ENCODE data around the gene P2RY6. TPM values are rescaled to one million over a fixed set of nuclear protein-coding genes. Genes with fewer than 3 reads are reported as not detected.
"Not testable (repeated sequence)": the region's sequence is repeated elsewhere in the genome, so short reads cannot be mapped to it uniquely, and the experiment has no call there.

The P2RY6 gene
- not detected for total RNA-seq

GRCh38 chr11:73271936-73272679, at the start of gene P2RY6:
Gene P2RY6, plus strand, starts transcription at chr11:73272338. Its CDS starts 24,181 bp downstream, at chr11:73296519.
- Mint-ChIP-seq H3K9me3 (no peaks in the 10 kb centered on the region), H3K36me3 (no peaks in the 10 kb centered on the region), H3K27ac (peak within 1 kb of the TSS in 1 of 2 donors; percentile 36)
- no peak for ATAC-seq
- DNase-seq (ENCODE audit: low spot score in 2 of 2) = peak in 1 of 2 donors; percentile 50

- ATAC-seq (no peak), DNase-seq (ENCODE audit: low spot score in 2 of 2) (peak in 1 of 2 donors; percentile 52)
- Mint-ChIP-seq H3K27ac (no peak overlapping the region), H3K9me3 (no peaks in the 10 kb centered on the region), H3K36me3 (no peaks in the 10 kb centered on the region)
Measured at GRCh38 chr11:73223998-73224730, 48.0 kb upstream of the P2RY6 start.

- no peaks in the 10 kb centered on the region for H3K9me3 Mint-ChIP-seq
- DNase-seq (ENCODE audit: low spot score in 2 of 2) = peak in 1 of 2 donors; percentile 31
- no peaks in the 10 kb centered on the region for H3K36me3 Mint-ChIP-seq
- H3K27ac Mint-ChIP-seq = peak overlapping the region in 1 of 2 donors; percentile 11
- no peak for ATAC-seq
Measured at GRCh38 chr11:73225001-73225686, 47.0 kb upstream of the P2RY6 start.

GRCh38 chr11:73225851-73226250, 46.3 kb upstream of the P2RY6 start:
- H3K36me3 Mint-ChIP-seq = no peaks in the 10 kb centered on the region
- H3K27ac Mint-ChIP-seq = no peak overlapping the region
- DNase-seq (ENCODE audit: low spot score in 2 of 2) = peak in 1 of 2 donors; percentile 28
- H3K9me3 Mint-ChIP-seq = no peaks in the 10 kb centered on the region
- no peak for ATAC-seq

GRCh38 chr11:73226297-73227006, 45.7 kb upstream of the P2RY6 start:
- no peak for ATAC-seq
- Mint-ChIP-seq H3K9me3 (no peaks in the 10 kb centered on the region), H3K36me3 (no peaks in the 10 kb centered on the region), H3K27ac (no peak overlapping the region)
- DNase-seq (ENCODE audit: low spot score in 2 of 2) = no peak

- H3K27ac Mint-ChIP-seq = no peak overlapping the region
- DNase-seq (ENCODE audit: low spot score in 2 of 2) (no peak), ATAC-seq (no peak)
- no peaks in the 10 kb centered on the region for H3K36me3 Mint-ChIP-seq
- H3K9me3 Mint-ChIP-seq = no peaks in the 10 kb centered on the region
Measured at GRCh38 chr11:73227571-73228211, 44.4 kb upstream of the P2RY6 start.

GRCh38 chr11:73228268-73229134, 43.6 kb upstream of the P2RY6 start:
- Mint-ChIP-seq H3K9me3 (no peaks in the 10 kb centered on the region), H3K27ac (peak overlapping the region in 1 of 2 donors; percentile 10), H3K36me3 (no peaks in the 10 kb centered on the region)
- ATAC-seq = no peak
- DNase-seq (ENCODE audit: low spot score in 2 of 2) = no peak

- DNase-seq (ENCODE audit: low spot score in 2 of 2) = no peak
- ATAC-seq = no peak
- H3K9me3 Mint-ChIP-seq = no peaks in the 10 kb centered on the region
- H3K27ac Mint-ChIP-seq = no peak overlapping the region
- H3K36me3 Mint-ChIP-seq = no peaks in the 10 kb centered on the region
Measured at GRCh38 chr11:73229321-73229895, 42.7 kb upstream of the P2RY6 start.

GRCh38 chr11:73229896-73230875, 42.0 kb upstream of the P2RY6 start:
- H3K9me3 Mint-ChIP-seq = no peaks in the 10 kb centered on the region
- H3K36me3 Mint-ChIP-seq = no peaks in the 10 kb centered on the region
- DNase-seq (ENCODE audit: low spot score in 2 of 2) (peak in 1 of 2 donors; percentile 31), ATAC-seq (no peak)
- H3K27ac Mint-ChIP-seq = no peak overlapping the region

- H3K27ac Mint-ChIP-seq = no peak overlapping the region
- ATAC-seq (no peak), DNase-seq (ENCODE audit: low spot score in 2 of 2) (no peak)
- no peaks in the 10 kb centered on the region for H3K36me3 Mint-ChIP-seq
- H3K9me3 Mint-ChIP-seq = no peaks in the 10 kb centered on the region
Measured at GRCh38 chr11:73230931-73231330, 41.2 kb upstream of the P2RY6 start.

- H3K36me3 Mint-ChIP-seq; H3K27ac Mint-ChIP-seq; H3K9me3 Mint-ChIP-seq; DNase-seq (ENCODE audit: low spot score in 2 of 2); ATAC-seq: not testable (repeated sequence)
Measured at GRCh38 chr11:73232487-73232886, 39.7 kb upstream of the P2RY6 start.

- DNase-seq (ENCODE audit: low spot score in 2 of 2) (no peak), ATAC-seq (no peak)
- Mint-ChIP-seq H3K27ac (no peak overlapping the region), H3K36me3 (no peaks in the 10 kb centered on the region), H3K9me3 (no peaks in the 10 kb centered on the region)
Measured at GRCh38 chr11:73233211-73233610, 38.9 kb upstream of the P2RY6 start.

- H3K27ac Mint-ChIP-seq = no peak overlapping the region
- no peaks in the 10 kb centered on the region for H3K36me3 Mint-ChIP-seq
- ATAC-seq (no peak), DNase-seq (ENCODE audit: low spot score in 2 of 2) (no peak)
- no peaks in the 10 kb centered on the region for H3K9me3 Mint-ChIP-seq
Measured at GRCh38 chr11:73233692-73234470, 38.3 kb upstream of the P2RY6 start.

Measured in activated naive CD4-positive, alpha-beta T cell treated with anti-CD3 and anti-CD28 coated beads, Interleukin-2, amount 50 U/mL, for 72 hours (primary cell).